ENCODE results near the gene ADARB1.

- TF ChIP-seq, protein P1, sequence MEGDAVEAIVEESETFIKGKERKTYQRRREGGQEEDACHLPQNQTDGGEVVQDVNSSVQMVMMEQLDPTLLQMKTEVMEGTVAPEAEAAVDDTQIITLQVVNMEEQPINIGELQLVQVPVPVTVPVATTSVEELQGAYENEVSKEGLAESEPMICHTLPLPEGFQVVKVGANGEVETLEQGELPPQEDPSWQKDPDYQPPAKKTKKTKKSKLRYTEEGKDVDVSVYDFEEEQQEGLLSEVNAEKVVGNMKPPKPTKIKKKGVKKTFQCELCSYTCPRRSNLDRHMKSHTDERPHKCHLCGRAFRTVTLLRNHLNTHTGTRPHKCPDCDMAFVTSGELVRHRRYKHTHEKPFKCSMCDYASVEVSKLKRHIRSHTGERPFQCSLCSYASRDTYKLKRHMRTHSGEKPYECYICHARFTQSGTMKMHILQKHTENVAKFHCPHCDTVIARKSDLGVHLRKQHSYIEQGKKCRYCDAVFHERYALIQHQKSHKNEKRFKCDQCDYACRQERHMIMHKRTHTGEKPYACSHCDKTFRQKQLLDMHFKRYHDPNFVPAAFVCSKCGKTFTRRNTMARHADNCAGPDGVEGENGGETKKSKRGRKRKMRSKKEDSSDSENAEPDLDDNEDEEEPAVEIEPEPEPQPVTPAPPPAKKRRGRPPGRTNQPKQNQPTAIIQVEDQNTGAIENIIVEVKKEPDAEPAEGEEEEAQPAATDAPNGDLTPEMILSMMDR (IDR thresholded peaks at IDR 0.05; ENCODE audit: insufficient read depth, low read depth, low read length) = no peak
- TF ChIP-seq EZH2 (IDR thresholded peaks at IDR 0.05; ENCODE audit: insufficient read depth, low read length) = no peak
These were observed 137.3 kb downstream of the ADARB1 start for GRCh38 chr21:45211661-45212060.

All from astrocyte (in vitro differentiated cells and primary cell).